GM19438 (cell line): Measurements from ENCODE around the gene NRG3.

Experiments
- ATAC-seq: cut with Tn5 transposase; IDR thresholded peaks from one replicate; pipeline ENCODE4 v1.9.1; 2021; ENCODE audit warnings: low read depth; ENCODE audit not compliant: unreplicated experiment

Gene NRG3

GRCh38 chr10:81874875-81875466 is at the start of gene NRG3:
NRG3 (plus strand) TSS chr10:81875194.
- no peak for ATAC-seq

- no peak for ATAC-seq
Observed at GRCh38 chr10:81828251-81828650, 46.7 kb upstream of the NRG3 start.

GRCh38 chr10:81831060-81831459 is 43.9 kb upstream of the NRG3 start:
- ATAC-seq: no peak

- ATAC-seq: no peak
Observed at GRCh38 chr10:81838950-81839349, 36.0 kb upstream of the NRG3 start.

- ATAC-seq: no peak
Observed at GRCh38 chr10:81843042-81843441, 32.0 kb upstream of the NRG3 start.

GRCh38 chr10:81847675-81848074 is 27.3 kb upstream of the NRG3 start:
- no peak for ATAC-seq

- ATAC-seq: no peak
Observed at GRCh38 chr10:81848514-81848913, 26.5 kb upstream of the NRG3 start.

GRCh38 chr10:81848931-81849330 is 26.1 kb upstream of the NRG3 start:
- ATAC-seq: no peak

- no peak for ATAC-seq
Observed at GRCh38 chr10:81862596-81862995, 12.4 kb upstream of the NRG3 start.

- ATAC-seq: no peak
Observed at GRCh38 chr10:81863771-81864170, 11.2 kb upstream of the NRG3 start.

GRCh38 chr10:81865581-81865980 is 9.4 kb upstream of the NRG3 start:
- no peak for ATAC-seq

GRCh38 chr10:81866753-81867152 is 8.2 kb upstream of the NRG3 start:
- ATAC-seq: peak; percentile 100

GRCh38 chr10:81870472-81870871 is 4.5 kb upstream of the NRG3 start:
- no peak for ATAC-seq

GRCh38 chr10:81871558-81871957 is 3.4 kb upstream of the NRG3 start:
- no peak for ATAC-seq

GRCh38 chr10:81872206-81872862 is 2.7 kb upstream of the NRG3 start:
- ATAC-seq: no peak

GRCh38 chr10:81873231-81873931 is 1.6 kb upstream of the NRG3 start:
- no peak for ATAC-seq

- no peak for ATAC-seq
Observed at GRCh38 chr10:81873932-81874816, 820 bp upstream of the NRG3 start.

GRCh38 chr10:81875467-81876252 is 666 bp downstream of the NRG3 start:
- no peak for ATAC-seq

GRCh38 chr10:81876253-81877077 is 1.5 kb downstream of the NRG3 start:
- no peak for ATAC-seq
